Measurements from ENCODE around the gene PAPSS2. TPM values are rescaled to one million over a fixed set of nuclear protein-coding genes. Genes with fewer than 3 reads are reported as not detected.

Gene PAPSS2
- total and polyA plus RNA-seq, 2 experiments from 2014 or later, result 13.2 to 19.6 TPM

DNA sequence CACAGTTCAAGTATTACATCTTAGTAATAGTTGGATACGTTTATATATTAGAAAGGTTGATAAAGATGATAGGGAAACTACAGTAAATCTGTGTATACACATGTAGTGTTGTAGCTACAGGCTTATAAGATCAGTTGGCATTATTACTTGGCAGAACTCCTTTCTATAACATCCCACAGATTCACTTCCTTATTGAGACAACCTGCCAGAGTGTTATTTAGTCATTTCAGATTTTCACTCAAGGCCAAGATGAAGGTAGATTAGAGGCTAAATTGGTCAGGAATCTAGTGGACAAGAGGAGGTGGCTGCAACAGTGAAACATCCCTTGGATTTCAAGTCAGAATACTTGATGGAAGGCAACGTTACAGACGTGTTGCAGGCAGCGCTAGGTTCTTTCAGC, 63.0 kb downstream of the PAPSS2 start:
- H3K36me3 Mint-ChIP-seq (ENCODE audit: low read depth), result no peaks in the 10 kb centered on the region
- no peaks in the 10 kb centered on the region for H3K4me1 ChIP-seq (ENCODE audit: insufficient read depth)
- no peak for ATAC-seq
- no peaks in the 10 kb centered on the region for H3K9me2 ChIP-seq (ENCODE audit: insufficient read depth)
- DNase-seq (ENCODE audit: low spot score), result no peak
- H3K27me3 Mint-ChIP-seq (ENCODE audit: insufficient read depth, low read depth, poor library complexity), result peaks cover 6% of the 10 kb centered on the region
- no peaks in the 10 kb centered on the region for H3K4me1 Mint-ChIP-seq
- no peaks in the 10 kb centered on the region for H3K79me2 ChIP-seq (replicated peaks; ENCODE audit: insufficient read depth)
- H3K9me3 Mint-ChIP-seq, result no peaks in the 10 kb centered on the region
- H4K20me1 ChIP-seq (replicated peaks; ENCODE audit: insufficient read depth), result no peaks in the 10 kb centered on the region
- H3K4me3 Mint-ChIP-seq, result no peak overlapping the region
- H3K27ac Mint-ChIP-seq, result no peak overlapping the region
- no peak overlapping the region for H3K4me3 ChIP-seq
- H3K27me3 ChIP-seq (ENCODE audit: insufficient read depth), result no peaks in the 10 kb centered on the region
- no peaks in the 10 kb centered on the region for H3K36me3 ChIP-seq (ENCODE audit: insufficient read depth)
- no peak for TF ChIP-seq STAT1 (IDR thresholded peaks at IDR 0.05; ENCODE audit: unreplicated experiment)
- TF ChIP-seq ETS1 (IDR thresholded peaks at IDR 0.05), result no peak
- no peak for TF ChIP-seq EZH2phosphoT487 (IDR thresholded peaks at IDR 0.05; ENCODE audit: unreplicated experiment)
- TF ChIP-seq, protein P1, sequence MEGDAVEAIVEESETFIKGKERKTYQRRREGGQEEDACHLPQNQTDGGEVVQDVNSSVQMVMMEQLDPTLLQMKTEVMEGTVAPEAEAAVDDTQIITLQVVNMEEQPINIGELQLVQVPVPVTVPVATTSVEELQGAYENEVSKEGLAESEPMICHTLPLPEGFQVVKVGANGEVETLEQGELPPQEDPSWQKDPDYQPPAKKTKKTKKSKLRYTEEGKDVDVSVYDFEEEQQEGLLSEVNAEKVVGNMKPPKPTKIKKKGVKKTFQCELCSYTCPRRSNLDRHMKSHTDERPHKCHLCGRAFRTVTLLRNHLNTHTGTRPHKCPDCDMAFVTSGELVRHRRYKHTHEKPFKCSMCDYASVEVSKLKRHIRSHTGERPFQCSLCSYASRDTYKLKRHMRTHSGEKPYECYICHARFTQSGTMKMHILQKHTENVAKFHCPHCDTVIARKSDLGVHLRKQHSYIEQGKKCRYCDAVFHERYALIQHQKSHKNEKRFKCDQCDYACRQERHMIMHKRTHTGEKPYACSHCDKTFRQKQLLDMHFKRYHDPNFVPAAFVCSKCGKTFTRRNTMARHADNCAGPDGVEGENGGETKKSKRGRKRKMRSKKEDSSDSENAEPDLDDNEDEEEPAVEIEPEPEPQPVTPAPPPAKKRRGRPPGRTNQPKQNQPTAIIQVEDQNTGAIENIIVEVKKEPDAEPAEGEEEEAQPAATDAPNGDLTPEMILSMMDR (conservative IDR thresholded peaks at IDR 0.05; ENCODE audit: low read depth in 2 of 2), result no peak
- no peak for TF ChIP-seq POLR2AphosphoS5 (IDR thresholded peaks at IDR 0.05; ENCODE audit: low read depth)
- TF ChIP-seq ZNF331 (CRISPR knock-in tag; IDR thresholded peaks at IDR 0.05; ENCODE audit: low read depth), result no peak
- TF ChIP-seq REST (IDR thresholded peaks at IDR 0.05; ENCODE audit: unreplicated experiment), result no peak
- TF ChIP-seq EZH2 (IDR thresholded peaks at IDR 0.05; ENCODE audit: low read depth, unreplicated experiment), result no peak
- TF ChIP-seq NANOG (IDR thresholded peaks at IDR 0.05; ENCODE audit: borderline replicate concordance), result no peak
- TF ChIP-seq, protein P2, sequence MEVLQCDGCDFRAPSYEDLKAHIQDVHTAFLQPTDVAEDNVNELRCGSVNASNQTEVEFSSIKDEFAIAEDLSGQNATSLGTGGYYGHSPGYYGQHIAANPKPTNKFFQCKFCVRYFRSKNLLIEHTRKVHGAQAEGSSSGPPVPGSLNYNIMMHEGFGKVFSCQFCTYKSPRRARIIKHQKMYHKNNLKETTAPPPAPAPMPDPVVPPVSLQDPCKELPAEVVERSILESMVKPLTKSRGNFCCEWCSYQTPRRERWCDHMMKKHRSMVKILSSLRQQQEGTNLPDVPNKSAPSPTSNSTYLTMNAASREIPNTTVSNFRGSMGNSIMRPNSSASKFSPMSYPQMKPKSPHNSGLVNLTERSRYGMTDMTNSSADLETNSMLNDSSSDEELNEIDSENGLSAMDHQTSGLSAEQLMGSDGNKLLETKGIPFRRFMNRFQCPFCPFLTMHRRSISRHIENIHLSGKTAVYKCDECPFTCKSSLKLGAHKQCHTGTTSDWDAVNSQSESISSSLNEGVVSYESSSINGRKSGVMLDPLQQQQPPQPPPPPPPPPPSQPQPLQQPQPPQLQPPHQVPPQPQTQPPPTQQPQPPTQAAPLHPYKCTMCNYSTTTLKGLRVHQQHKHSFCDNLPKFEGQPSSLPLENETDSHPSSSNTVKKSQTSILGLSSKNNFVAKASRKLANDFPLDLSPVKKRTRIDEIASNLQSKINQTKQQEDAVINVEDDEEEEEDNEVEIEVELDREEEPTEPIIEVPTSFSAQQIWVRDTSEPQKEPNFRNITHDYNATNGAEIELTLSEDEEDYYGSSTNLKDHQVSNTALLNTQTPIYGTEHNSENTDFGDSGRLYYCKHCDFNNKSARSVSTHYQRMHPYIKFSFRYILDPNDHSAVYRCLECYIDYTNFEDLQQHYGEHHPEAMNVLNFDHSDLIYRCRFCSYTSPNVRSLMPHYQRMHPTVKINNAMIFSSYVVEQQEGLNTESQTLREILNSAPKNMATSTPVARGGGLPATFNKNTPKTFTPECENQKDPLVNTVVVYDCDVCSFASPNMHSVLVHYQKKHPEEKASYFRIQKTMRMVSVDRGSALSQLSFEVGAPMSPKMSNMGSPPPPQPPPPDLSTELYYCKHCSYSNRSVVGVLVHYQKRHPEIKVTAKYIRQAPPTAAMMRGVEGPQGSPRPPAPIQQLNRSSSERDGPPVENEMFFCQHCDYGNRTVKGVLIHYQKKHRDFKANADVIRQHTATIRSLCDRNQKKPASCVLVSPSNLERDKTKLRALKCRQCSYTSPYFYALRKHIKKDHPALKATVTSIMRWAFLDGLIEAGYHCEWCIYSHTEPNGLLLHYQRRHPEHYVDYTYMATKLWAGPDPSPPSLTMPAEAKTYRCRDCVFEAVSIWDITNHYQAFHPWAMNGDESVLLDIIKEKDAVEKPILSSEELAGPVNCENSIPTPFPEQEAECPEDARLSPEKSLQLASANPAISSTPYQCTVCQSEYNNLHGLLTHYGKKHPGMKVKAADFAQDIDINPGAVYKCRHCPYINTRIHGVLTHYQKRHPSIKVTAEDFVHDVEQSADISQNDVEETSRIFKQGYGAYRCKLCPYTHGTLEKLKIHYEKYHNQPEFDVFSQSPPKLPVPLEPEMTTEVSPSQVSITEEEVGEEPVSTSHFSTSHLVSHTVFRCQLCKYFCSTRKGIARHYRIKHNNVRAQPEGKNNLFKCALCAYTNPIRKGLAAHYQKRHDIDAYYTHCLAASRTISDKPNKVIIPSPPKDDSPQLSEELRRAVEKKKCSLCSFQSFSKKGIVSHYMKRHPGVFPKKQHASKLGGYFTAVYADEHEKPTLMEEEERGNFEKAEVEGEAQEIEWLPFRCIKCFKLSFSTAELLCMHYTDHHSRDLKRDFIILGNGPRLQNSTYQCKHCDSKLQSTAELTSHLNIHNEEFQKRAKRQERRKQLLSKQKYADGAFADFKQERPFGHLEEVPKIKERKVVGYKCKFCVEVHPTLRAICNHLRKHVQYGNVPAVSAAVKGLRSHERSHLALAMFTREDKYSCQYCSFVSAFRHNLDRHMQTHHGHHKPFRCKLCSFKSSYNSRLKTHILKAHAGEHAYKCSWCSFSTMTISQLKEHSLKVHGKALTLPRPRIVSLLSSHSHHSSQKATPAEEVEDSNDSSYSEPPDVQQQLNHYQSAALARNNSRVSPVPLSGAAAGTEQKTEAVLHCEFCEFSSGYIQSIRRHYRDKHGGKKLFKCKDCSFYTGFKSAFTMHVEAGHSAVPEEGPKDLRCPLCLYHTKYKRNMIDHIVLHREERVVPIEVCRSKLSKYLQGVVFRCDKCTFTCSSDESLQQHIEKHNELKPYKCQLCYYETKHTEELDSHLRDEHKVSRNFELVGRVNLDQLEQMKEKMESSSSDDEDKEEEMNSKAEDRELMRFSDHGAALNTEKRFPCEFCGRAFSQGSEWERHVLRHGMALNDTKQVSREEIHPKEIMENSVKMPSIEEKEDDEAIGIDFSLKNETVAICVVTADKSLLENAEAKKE (CRISPR knock-in tag; IDR thresholded peaks at IDR 0.05), result no peak
- no peak for TF ChIP-seq ZNF114 (CRISPR knock-in tag; IDR thresholded peaks at IDR 0.05)
- no peak for TF ChIP-seq JUNB (IDR thresholded peaks at IDR 0.05; ENCODE audit: unreplicated experiment)
- no peak for TF ChIP-seq CREB1 (CRISPR knock-in tag; IDR thresholded peaks at IDR 0.05; ENCODE audit: low read depth)
- H2AFZ ChIP-seq, result no peak overlapping the region
- no peaks in the 10 kb centered on the region for H3F3A ChIP-seq (replicated peaks; ENCODE audit: low read depth)
- H3K27ac ChIP-seq (ENCODE audit: low read depth), result no peak overlapping the region; the same call in 1 of the 2 replicates
- H3K4me2 ChIP-seq, result no peak overlapping the region

Measured in GM23338 (cell line).